GM19035 (cell line): ENCODE measurements around the gene ZNF141.
A peak's percentile ranks its signal among the peaks of the same experiment; 100 is the strongest.
"Not testable (repeated sequence)": the region's sequence is repeated elsewhere in the genome, so short reads cannot be mapped to it uniquely, and the experiment has no call there.

Source experiments
- ATAC-seq: cut with Tn5 transposase; IDR thresholded peaks from one replicate; pipeline ENCODE4 v1.9.1; 2021; ENCODE audit not compliant: unreplicated experiment

The ZNF141 gene

DNA sequence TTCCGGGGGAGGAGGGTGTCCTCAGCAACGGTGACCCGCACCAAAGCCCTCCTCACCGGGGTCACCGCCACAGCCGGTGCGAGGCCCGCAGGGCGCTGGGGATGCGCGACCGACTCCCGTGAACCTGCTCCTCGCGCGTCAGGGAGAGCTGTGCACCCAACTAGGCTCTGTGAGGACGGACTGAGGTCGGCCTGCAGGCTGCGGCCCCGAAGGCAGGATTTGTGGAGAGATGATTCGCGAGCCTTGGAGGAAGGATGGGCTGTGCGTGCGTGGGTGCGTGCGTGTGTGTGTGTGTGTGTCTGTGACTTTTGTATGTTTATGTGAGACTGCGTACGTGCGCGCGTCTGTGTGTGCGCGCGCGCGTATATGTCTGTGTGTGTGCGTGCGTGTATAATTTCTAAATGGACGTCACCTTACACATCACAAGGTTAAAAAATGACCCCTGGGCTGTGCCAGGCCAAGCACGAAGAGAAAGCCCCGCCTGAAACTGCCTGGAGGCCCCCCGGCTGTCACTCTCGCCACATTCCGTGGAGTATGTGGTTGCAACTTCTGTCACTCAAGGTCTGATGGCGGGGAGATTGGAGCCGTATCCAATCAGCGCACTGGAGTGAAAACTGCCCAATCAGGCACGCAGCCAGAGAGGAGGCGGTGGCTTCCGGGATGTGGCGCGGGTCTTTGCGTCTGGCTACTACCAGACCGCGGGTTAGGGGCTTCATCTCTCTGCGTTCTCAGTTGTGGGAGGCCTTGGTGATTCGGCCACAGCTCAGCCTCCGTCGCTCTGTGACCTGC is at the start of gene ZNF141:
ZNF141 (plus strand) TSS at position 672 of the 789 bp plus-strand sequence. CDS start 170 bp downstream, outside the sequence.
- ATAC-seq, result peak; percentile 93

DNA sequence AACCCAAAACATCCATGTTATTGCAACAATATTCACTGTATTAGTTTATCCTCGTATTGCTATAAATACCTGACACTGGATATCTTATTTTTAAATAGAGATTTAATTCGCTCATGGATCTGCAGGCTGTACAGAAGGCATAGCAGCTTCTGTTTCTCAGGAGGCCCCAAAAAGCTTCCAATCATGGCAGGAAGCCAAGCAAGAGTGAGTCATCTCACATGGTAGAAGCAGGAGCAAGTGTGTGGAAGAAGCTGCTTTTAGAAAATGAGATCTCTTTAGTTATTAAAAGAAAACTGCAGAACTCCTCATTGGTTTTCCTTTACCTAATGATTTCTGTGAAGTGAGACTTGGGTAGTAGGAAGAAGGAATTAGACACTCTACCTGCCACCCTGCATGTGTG is 48.7 kb upstream of the ZNF141 start:
- ATAC-seq, result no peak

GRCh38 chr4:294732-295131 is 42.9 kb upstream of the ZNF141 start:
- ATAC-seq, result no peak

DNA sequence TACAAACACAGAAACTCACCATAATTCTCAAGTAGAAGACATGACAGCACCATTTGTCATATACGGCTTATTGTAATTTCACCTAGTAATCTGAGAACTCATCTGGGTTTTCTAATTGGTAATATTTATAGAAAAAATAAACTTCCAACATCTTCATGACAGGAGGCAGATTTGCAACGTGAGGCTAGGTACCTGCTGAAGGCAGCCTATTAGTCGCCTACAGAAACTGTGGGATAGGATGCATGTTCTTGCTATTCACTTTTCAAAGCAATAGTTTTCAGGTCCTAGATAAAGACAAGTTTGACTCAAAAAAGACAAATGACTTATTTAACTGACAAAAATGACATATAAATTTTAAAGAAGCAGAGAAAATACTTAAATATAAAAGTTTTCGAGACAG is 35.2 kb upstream of the ZNF141 start:
- no peak for ATAC-seq

DNA sequence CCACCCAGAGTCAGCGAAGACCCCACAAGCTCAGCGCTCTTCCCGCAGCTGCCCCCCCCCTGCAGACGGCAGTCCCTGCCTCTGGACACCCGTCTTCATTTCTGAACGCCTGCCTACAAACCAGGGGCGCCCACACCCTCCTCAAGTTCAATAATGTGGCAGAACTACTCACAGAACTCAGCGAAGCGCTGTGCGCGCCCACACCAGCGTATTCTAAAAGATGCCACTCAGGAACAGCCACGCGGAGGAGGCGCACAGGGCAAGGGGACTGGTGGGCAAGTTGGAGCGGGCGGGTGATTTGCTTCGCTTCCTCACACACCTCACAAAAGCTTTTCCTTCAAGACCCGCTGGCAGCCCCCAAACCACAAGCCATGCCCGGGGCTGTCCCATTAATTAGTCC is 33.1 kb upstream of the ZNF141 start:
- not testable (repeated sequence) for ATAC-seq

DNA sequence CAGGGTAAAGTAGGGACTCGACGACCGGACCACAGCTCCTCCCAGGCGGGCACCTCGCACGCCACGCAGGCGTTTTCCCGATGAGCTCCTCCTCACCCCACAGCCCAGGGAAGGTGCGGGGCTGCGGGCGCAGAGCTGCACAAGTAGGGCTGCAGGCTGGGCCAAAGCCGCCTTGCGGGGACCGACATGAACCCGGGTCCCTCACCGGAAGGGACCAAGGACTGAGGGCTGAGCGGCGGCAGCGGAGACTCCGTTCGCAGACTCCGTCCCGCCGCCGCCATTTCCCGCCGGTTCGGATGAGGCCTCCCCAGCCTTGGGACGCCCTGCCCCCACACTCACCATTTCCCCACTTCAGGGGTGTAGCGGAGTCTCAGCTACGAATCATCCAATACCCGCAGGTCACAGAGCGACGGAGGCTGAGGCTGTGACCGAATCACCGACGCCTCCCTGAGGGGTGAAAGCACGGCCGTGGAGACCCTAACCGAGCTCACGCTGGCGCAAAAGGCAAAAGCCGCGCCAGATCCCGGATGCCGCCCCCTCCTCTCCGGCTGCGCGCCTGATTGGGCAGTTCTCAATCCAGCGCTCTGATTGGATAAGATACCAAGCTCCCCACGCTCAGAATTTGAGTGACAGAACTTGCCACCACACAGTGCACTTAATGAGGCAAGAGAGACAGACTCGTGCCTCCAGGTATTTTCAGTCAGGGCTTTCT is 32.5 kb upstream of the ZNF141 start, which contains the start of gene ZNF732:
ZNF732 (minus strand) TSS at position 506 of the 712 bp plus-strand sequence; CDS start at position 342, 164 bp downstream.
- ATAC-seq, result no peak

- no peak for ATAC-seq
Observed at GRCh38 chr4:306551-306961, 31.1 kb upstream of the ZNF141 start.

DNA sequence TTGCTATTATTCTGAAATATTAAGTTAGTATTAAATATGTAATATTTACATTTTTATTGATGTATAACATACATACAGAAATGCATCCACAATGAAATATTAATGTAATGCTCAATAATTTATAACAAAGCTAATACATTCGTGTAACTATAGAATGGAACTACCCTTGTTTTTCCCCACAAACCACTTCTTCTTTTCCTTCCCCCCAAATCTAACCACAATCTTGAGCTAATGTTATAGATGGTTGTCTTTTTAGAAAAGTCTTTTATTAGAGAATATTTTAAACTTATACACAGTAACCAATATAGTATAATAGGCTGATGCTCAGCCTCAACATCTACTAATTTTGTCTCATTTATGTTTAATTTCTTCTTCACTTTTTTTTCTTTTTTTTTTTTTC is 27.8 kb upstream of the ZNF141 start:
- ATAC-seq, result no peak

- ATAC-seq, result no peak
Observed at GRCh38 chr4:314296-314903, 23.2 kb upstream of the ZNF141 start.

- no peak for ATAC-seq
Observed at GRCh38 chr4:328729-329128, 8.9 kb upstream of the ZNF141 start.

DNA sequence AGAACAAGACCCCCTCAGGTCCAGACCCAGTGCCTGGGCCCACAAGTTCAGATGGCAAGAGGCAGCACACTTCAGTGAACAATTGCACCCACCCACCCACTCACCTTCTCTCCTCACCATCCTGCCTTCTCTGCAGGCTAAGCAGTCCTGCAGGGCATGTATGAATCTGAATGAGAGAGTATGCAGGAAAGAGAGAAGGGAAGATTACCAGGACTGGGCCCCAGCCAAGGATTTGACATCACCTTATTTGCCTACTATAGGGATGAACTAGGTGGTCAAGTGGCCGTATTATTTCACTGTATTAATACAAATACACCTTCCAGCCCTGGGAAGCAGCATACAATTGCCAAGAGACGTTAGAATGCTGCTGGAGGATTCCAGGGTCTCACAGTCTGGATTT is 2.1 kb upstream of the ZNF141 start:
- no peak for ATAC-seq

DNA sequence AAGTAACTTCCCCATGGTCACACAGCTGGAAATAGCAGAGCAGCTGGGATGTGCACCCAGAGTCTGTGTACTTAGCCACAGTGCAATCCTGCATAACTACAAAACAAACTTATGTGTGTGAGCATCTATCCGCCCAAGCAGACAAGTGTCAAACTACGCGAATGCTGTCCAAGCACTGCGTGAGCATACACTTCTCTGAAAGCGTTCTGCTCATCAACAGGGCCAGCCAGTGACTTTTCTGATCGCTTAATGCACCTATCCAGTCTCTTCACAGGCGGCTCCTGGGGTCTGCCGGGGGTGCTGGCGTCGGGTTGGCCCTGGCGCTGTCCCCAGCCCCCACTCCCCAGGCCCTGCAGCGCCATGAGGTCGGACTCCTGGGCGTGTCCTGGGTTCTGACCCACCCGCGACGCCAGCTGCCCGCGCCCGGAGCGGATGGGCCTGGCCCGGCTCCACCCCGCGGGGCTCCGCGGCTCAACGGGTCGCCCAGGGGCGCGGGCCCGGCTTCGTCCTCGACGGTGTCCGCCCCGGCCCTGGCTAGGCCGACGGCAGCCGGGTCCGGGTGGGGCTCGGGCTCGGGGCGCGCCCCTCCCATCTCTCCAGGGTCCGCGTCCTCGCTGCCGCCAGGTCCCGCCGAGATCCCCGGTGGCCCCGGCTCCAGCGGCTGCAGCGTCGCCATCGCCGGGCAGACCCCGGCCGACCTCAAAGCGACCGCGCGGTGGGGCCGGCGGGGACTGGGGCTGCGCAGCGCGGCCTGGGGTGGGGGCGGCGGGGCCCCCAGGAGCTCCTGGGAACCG is 1.3 kb upstream of the ZNF141 start:
- no peak for ATAC-seq

DNA sequence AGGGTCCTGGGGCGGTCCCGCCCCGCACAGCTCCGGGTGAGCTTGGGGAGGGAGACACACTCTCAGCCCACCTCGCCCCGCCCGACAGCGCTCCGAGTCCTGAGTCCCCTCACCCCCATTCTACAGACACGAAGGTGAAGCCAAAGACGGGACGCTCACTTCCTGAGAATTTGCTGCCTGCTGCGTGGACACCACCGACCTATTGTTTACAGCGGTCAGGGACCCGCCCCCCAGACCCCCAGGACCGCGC is 796 bp upstream of the ZNF141 start:
- peak; percentile 14 for ATAC-seq

DNA sequence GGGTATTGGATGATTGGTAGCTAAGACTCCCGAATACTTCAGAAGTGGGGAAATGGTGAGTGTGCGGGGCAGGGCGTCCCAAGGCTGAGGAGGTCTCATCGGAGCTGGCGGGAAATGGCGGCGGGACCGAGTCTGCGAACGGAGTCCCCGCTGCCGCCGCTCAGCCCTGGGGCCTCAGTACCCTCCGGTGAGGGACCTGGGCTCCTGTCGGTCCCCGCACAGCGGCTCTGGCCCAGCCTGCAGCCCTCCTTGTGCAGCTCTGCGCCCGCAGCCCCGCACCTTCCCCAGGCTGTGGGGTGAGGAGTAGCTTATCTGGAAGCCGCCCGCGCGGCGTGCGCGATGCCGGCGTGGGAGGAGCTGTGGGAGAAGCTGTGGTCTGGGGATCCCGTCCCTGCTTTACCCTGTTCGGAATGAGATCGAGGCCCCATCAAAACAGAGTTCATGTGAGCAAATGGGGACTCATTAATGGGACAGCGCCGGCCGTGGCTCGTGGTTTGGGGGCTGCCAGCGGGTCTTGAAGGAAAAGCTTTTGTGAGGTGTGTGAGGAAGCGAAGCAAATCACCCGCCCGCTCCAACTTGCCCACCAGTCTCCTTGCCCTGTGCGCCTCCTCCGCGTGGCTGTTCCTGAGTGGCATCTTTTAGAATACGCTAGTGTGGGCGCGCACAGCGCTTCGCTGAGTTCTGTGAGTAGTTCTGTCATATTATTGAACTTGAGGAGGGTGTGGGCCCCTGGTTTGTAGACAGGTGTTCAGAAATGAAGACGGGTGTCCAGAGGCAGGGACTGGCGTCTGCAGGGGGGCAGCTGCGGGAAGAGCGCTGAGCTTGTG is 531 bp downstream of the ZNF141 start:
- peak; percentile 34 for ATAC-seq

DNA sequence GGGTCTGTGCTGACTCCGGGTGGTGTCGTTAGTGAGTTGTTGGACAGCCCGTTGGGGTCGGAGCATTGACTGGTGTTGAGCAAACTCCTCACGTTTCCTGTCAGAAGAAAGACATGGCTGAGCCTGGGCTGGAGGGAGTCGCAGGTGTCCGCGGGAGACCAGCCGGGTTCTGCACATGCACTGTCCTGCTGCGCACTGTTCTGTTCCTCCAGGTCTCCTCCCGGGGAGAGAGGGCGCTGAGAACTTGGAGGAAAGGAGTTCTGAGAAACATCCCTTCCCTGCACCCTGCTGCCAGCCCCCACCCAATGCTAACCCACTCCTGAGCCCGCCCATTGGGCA is 1.1 kb downstream of the ZNF141 start:
- ATAC-seq, result no peak

- ATAC-seq, result no peak
Observed at GRCh38 chr4:340011-340410, 2.4 kb downstream of the ZNF141 start.

DNA sequence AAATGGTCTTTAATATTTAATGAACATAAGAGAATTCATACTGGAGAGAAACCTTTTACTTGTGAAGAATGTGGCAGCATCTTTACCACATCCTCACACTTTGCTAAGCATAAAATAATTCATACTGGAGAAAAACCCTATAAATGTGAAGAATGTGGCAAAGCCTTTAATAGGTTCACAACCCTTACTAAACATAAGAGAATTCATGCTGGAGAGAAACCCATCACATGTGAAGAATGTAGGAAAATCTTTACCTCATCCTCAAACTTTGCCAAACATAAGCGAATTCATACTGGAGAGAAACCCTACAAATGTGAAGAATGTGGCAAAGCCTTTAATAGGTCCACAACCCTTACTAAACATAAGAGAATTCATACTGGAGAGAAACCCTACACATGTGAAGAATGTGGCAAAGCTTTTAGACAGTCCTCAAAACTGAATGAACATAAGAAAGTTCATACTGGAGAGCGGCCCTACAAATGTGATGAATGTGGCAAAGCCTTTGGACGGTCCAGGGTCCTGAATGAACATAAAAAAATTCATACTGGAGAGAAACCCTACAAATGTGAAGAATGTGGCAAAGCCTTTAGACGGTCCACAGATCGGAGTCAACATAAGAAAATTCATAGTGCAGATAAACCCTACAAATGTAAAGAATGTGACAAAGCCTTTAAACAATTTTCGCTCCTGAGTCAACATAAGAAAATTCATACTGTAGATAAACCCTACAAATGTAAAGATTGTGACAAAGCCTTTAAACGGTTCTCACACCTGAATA is 35.6 kb downstream of the ZNF141 start:
- no peak for ATAC-seq

DNA sequence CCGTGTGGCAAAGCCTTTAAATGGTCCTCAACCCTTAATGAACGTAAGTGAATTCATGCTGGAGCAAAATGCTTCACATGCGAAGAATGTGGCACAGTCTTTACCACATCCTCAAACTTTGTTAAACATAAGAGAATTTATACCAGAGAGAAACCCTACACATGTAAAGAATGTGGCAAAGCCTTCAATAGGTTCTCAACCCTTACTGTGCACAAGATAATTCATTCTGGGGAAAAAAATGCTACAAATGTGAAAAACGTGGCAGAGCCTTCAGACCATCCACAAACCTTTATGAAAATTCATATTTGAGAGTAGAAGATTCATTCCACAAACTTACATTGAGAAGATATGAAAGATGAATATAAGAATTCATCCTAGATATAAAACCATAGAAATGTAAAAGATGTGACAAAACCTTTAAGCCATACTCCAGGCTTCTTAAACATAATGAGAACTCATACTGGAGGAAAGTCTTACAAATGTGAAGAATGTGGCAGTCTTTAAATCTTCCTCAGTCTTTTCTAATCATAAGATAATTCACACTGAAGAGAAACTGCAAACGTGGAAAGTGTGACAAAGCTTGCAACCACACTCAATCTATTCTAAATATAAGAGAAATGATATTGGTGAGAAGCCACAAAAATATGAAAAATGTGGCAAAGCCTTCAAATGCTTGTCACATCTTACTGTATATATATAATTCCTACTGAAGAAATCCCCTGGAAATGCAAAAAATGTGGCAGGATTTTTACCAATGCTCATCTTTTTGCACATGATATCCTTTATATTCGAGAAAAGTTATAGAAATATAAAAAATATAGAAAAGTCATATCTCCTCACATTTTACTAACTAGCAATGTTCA is 36.9 kb downstream of the ZNF141 start:
- ATAC-seq, result no peak
